Loucy (cell line): ENCODE data around the gene RGR.
A peak's percentile ranks its signal among the peaks of the same experiment; 100 is the strongest.

Experiments used
- H2AFZ ChIP-seq: fragments of 200-600 bp; sonication (generic); 2 replicates; pipeline ENCODE4 v1.6.0; 2016; ENCODE audit warnings: antibody characterized with exemption, mild to moderate bottlenecking, low read length, moderate library complexity
- H3F3A ChIP-seq: fragments of 200-600 bp; 2 replicates; pipeline ENCODE4 v1.6.0; 2016; ENCODE audit warnings: antibody characterized with exemption, low read depth, mild to moderate bottlenecking
- H3K27me3 ChIP-seq: fragments of 200-600 bp; sonication (generic); 2 replicates; pipeline ENCODE4 v1.6.1; 2014; ENCODE audit warnings: low read length, mild to moderate bottlenecking; ENCODE audit not compliant: insufficient read depth, poor library complexity, severe bottlenecking
- H3K36me3 ChIP-seq: fragments of 200-600 bp; sonication (generic); 2 replicates; pipeline ENCODE4 v1.6.1; 2016; ENCODE audit warnings: low read length; ENCODE audit not compliant: insufficient read depth
- H3K4me1 ChIP-seq: fragments of 200-600 bp; sonication (generic); 2 replicates; pipeline ENCODE4 v1.5.1; 2014; ENCODE audit warnings: low read length, mild to moderate bottlenecking; ENCODE audit not compliant: insufficient read depth, poor library complexity, severe bottlenecking
- H3K4me2 ChIP-seq: fragments of 200-600 bp; sonication (generic); 2 replicates; pipeline ENCODE4 v1.6.0; 2014; ENCODE audit warnings: antibody characterized with exemption, low read length, low read depth, mild to moderate bottlenecking; ENCODE audit not compliant: poor library complexity, severe bottlenecking
- H3K4me3 ChIP-seq: fragments of 200-600 bp; sonication (generic); 2 replicates; pipeline ENCODE4 v1.5.1; 2014; ENCODE audit warnings: low read length, mild to moderate bottlenecking, mixed read lengths; ENCODE audit not compliant: poor library complexity, severe bottlenecking
- H3K79me2 ChIP-seq: fragments of 200-600 bp; sonication (generic); 2 replicates; pipeline ENCODE4 v1.6.1; 2014; ENCODE audit warnings: low read length; ENCODE audit not compliant: insufficient read depth
- H3K9ac ChIP-seq: fragments of 200-600 bp; sonication (generic); 2 replicates; pipeline ENCODE4 v1.6.0; 2014; ENCODE audit warnings: mild to moderate bottlenecking, low read depth, low read length, moderate library complexity; ENCODE audit not compliant: poor library complexity, severe bottlenecking
- H3K9me2 ChIP-seq: fragments of 200-600 bp; sonication (generic); replicated peaks from 2 replicates; pipeline ENCODE4 v1.6.1; 2016; ENCODE audit warnings: low read depth, low read length, mixed read lengths
- H3K9me3 ChIP-seq: fragments of 200-600 bp; sonication (generic); 2 replicates; pipeline ENCODE4 v1.6.1; 2014; ENCODE audit warnings: mild to moderate bottlenecking, antibody characterized with exemption, low read length, low read depth; ENCODE audit not compliant: insufficient read depth
- H4K20me1 ChIP-seq: fragments of 200-600 bp; sonication (generic); 2 replicates; pipeline ENCODE4 v1.6.0; 2014; ENCODE audit warnings: antibody characterized with exemption, low read length, mild to moderate bottlenecking; ENCODE audit not compliant: insufficient read depth, poor library complexity, severe bottlenecking
- EZH2phosphoT487 ChIP-seq: fragments of 200-600 bp; IDR thresholded peaks from 2 replicates; pipeline ENCODE4 v1.6.1; 2018; ENCODE audit warnings: antibody characterized with exemption, mild to moderate bottlenecking, moderate library complexity, borderline replicate concordance
- TF ChIP-seq, protein P1 (sequence below): fragments of 200-600 bp; sonication (generic); conservative IDR thresholded peaks from 2 replicates; pipeline ENCODE4 v1.5.1; 2014; ENCODE audit warnings: mild to moderate bottlenecking, antibody characterized with exemption, low read length

Gene RGR

DNA sequence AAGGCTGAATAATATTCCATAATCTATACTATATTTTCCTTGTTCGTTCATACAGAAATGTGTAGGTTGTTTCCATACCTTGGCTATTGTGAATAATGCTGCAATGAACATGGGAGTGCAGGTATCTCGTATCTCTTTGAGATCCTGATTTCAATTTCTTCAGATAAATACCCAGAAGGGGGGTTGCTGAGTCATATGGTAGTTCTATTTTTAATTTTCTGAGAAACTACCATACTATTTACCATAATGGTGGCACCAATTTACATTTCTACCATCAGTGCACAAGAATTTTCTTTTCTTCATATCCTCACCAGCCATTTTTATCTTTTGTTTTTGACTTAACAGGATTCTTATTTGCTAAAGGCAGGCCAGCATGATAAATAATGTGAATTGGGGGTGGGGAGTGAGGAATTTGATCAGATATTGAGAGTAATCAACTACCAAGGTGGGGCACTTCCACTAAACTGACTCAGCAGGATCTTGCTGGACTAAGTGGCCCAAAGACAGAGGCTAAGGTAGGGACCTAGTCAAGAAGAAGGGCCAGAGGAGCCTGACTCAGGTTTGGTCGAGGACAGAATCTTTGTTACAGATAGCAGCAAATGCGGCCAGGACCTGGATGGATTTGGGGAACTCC, 62.0 kb downstream of the RGR start:
- H3K4me3 ChIP-seq = no peak overlapping the region
- H3K27me3 ChIP-seq = no peaks in the 10 kb centered on the region
- H3F3A ChIP-seq = no peaks in the 10 kb centered on the region
- H3K4me1 ChIP-seq = peaks cover 18% of the 10 kb centered on the region
- H3K79me2 ChIP-seq = no peaks in the 10 kb centered on the region
- no peaks in the 10 kb centered on the region for H3K36me3 ChIP-seq
- H3K9ac ChIP-seq = no peak overlapping the region
- H3K9me3 ChIP-seq = no peaks in the 10 kb centered on the region
- no peaks in the 10 kb centered on the region for H4K20me1 ChIP-seq
- TF ChIP-seq EZH2phosphoT487 = no peak
- TF ChIP-seq, protein P1, sequence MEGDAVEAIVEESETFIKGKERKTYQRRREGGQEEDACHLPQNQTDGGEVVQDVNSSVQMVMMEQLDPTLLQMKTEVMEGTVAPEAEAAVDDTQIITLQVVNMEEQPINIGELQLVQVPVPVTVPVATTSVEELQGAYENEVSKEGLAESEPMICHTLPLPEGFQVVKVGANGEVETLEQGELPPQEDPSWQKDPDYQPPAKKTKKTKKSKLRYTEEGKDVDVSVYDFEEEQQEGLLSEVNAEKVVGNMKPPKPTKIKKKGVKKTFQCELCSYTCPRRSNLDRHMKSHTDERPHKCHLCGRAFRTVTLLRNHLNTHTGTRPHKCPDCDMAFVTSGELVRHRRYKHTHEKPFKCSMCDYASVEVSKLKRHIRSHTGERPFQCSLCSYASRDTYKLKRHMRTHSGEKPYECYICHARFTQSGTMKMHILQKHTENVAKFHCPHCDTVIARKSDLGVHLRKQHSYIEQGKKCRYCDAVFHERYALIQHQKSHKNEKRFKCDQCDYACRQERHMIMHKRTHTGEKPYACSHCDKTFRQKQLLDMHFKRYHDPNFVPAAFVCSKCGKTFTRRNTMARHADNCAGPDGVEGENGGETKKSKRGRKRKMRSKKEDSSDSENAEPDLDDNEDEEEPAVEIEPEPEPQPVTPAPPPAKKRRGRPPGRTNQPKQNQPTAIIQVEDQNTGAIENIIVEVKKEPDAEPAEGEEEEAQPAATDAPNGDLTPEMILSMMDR = no peak
- H3K9me2 ChIP-seq = no peaks in the 10 kb centered on the region
- no peak overlapping the region for H3K4me2 ChIP-seq
- H2AFZ ChIP-seq = no peak overlapping the region

DNA sequence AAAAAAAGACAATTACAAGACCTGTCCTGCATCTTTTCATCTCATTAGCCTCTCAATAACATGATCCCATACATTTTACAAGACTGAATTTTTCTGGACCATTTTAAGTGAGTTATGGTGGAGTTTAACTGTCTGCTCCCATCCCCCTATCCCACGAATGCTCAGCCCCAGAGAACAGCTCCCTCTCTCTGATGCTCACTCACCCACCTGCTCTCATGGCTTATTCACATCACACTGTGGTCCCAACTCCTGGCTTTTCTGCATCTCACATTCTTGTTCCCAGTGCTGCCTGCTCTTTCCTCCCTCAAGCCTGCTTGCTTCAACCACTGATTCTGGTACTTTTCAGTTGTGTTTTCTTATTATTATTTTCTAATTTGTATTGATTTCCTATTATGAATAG, 63.2 kb downstream of the RGR start:
- peaks cover 18% of the 10 kb centered on the region for H3K4me1 ChIP-seq
- H3F3A ChIP-seq = no peaks in the 10 kb centered on the region
- no peak overlapping the region for H3K4me3 ChIP-seq
- H3K9me2 ChIP-seq = no peaks in the 10 kb centered on the region
- H3K9ac ChIP-seq = no peak overlapping the region
- TF ChIP-seq EZH2phosphoT487 = no peak
- TF ChIP-seq, protein P1 = no peak
- no peaks in the 10 kb centered on the region for H3K79me2 ChIP-seq
- no peaks in the 10 kb centered on the region for H4K20me1 ChIP-seq
- H3K27me3 ChIP-seq = no peaks in the 10 kb centered on the region
- H3K4me2 ChIP-seq = no peak overlapping the region
- H3K36me3 ChIP-seq = no peaks in the 10 kb centered on the region
- no peak overlapping the region for H2AFZ ChIP-seq
- H3K9me3 ChIP-seq = no peaks in the 10 kb centered on the region

DNA sequence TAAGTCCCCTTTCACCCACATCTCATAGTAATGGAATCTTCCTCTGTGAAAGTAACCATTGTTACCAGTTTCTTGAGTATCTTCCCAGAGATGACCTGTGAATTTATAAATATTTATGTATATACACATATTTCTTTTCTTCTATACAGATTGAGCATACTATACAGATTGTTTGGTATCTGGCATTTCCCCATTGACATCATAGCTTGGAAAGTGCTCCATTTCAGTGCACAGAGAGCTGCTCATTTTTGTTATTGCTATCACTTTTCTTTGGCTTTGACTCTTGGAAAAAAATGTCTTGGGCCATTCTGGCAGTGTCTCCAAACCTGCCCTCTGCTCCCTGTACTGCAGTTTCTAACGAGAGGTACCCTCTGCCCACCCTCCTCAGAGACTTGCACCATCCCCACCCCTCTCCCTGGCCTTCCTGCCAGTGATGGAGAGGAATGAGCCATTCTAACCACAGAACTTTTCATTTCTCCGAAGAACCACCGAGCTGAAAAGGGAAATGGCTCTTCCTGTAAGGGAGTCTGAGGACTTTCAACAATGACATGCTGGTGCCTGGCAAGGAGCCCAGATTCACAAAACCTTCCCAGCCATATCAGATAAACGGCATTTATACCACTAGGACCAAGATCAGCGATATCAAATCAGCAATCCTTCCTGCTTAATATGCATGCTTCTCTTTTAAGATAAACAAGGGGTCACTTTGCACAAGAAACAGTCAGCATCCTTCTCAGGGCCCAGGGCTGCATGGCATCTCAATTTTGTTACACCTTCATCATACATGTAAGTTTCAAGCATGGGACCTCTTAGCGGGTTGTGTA, 63.8 kb downstream of the RGR start:
- no peaks in the 10 kb centered on the region for H3K79me2 ChIP-seq
- peaks cover 18% of the 10 kb centered on the region for H3K4me1 ChIP-seq
- H2AFZ ChIP-seq = no peak overlapping the region
- no peaks in the 10 kb centered on the region for H4K20me1 ChIP-seq
- no peak overlapping the region for H3K9ac ChIP-seq
- H3K27me3 ChIP-seq = no peaks in the 10 kb centered on the region
- H3K9me3 ChIP-seq = no peaks in the 10 kb centered on the region
- H3K9me2 ChIP-seq = no peaks in the 10 kb centered on the region
- peak overlapping the region; percentile 13 for H3K4me3 ChIP-seq
- no peak for TF ChIP-seq EZH2phosphoT487
- TF ChIP-seq, protein P1 = no peak
- H3K36me3 ChIP-seq = no peaks in the 10 kb centered on the region
- peak overlapping the region; percentile 55 for H3K4me2 ChIP-seq
- no peaks in the 10 kb centered on the region for H3F3A ChIP-seq
